ENCODE measurements around the gene CEMIP. TPM values are rescaled to one million over a fixed set of nuclear protein-coding genes. Genes with fewer than 3 reads are reported as not detected.

Gene CEMIP
- total RNA-seq, 2 experiments from 2014 or later, result not detected

GRCh38 chr15:80950291-80951078 lies 171.3 kb downstream of the CEMIP start:
- POLR2A ChIA-PET, result no interaction called here

GRCh38 chr15:80951941-80952340 lies 172.8 kb downstream of the CEMIP start:
- ATAC-seq (ENCODE audit: poor library complexity) (no peak), DNase-seq (no peak)
- Mint-ChIP-seq H3K27ac (no peak overlapping the region), H3K4me3 (no peak overlapping the region), H3K9me3 (no peaks in the 10 kb centered on the region), H3K4me1 (ENCODE audit: low read depth) (no peaks in the 10 kb centered on the region), H3K27me3 (no peaks in the 10 kb centered on the region), H3K36me3 (ENCODE audit: low read depth) (peaks cover 73% of the 10 kb centered on the region)
- Histone ChIP-seq H3K27ac (ENCODE audit: low read depth in 1 of 2, low read length in 2 of 2) (no peak overlapping the region), H3K4me1 (ENCODE audit: insufficient read depth, low read length) (no peaks in the 10 kb centered on the region), H3K4me3 (ENCODE audit: low read length) (no peak overlapping the region), H3K27me3 (ENCODE audit: control insufficient read depth in 1 of 2, insufficient read depth in 2 of 2, low read length in 2 of 2) (no peaks in the 10 kb centered on the region), H3K9me3 (ENCODE audit: control insufficient read depth in 1 of 2, insufficient read depth in 1 of 2, low read length in 2 of 2) (no peaks in the 10 kb centered on the region), H3K36me3 (ENCODE audit: insufficient read depth, low read length) (peaks cover 47% of the 10 kb centered on the region)
- CTCF ChIA-PET, result no interaction called here
- POLR2A ChIA-PET, result no interaction called here
- intact Hi-C loops (cut with DNase I, micrococcal nuclease), result no loop called here
- TF ChIP-seq, protein P1, sequence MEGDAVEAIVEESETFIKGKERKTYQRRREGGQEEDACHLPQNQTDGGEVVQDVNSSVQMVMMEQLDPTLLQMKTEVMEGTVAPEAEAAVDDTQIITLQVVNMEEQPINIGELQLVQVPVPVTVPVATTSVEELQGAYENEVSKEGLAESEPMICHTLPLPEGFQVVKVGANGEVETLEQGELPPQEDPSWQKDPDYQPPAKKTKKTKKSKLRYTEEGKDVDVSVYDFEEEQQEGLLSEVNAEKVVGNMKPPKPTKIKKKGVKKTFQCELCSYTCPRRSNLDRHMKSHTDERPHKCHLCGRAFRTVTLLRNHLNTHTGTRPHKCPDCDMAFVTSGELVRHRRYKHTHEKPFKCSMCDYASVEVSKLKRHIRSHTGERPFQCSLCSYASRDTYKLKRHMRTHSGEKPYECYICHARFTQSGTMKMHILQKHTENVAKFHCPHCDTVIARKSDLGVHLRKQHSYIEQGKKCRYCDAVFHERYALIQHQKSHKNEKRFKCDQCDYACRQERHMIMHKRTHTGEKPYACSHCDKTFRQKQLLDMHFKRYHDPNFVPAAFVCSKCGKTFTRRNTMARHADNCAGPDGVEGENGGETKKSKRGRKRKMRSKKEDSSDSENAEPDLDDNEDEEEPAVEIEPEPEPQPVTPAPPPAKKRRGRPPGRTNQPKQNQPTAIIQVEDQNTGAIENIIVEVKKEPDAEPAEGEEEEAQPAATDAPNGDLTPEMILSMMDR (IDR thresholded peaks at IDR 0.05), result no peak

More at GRCh38 chr15:80950291-80951078, 171.3 kb downstream of the CEMIP start:
- CTCF ChIA-PET, result no interaction called here
- Mint-ChIP-seq H3K4me1 (ENCODE audit: low read depth) (no peaks in the 10 kb centered on the region), H3K36me3 (ENCODE audit: low read depth) (peaks cover 82% of the 10 kb centered on the region), H3K27ac (no peak overlapping the region), H3K4me3 (no peak overlapping the region), H3K9me3 (no peaks in the 10 kb centered on the region), H3K27me3 (no peaks in the 10 kb centered on the region)
- no peak for DNase-seq
- Histone ChIP-seq H3K4me3 (ENCODE audit: low read length) (no peak overlapping the region), H3K27ac (ENCODE audit: low read depth in 1 of 2, low read length in 2 of 2) (no peak overlapping the region), H3K9me3 (ENCODE audit: control insufficient read depth in 1 of 2, insufficient read depth in 1 of 2, low read length in 2 of 2) (no peaks in the 10 kb centered on the region), H3K36me3 (ENCODE audit: insufficient read depth, low read length) (peaks cover 60% of the 10 kb centered on the region), H3K4me1 (ENCODE audit: insufficient read depth, low read length) (no peaks in the 10 kb centered on the region), H3K27me3 (ENCODE audit: control insufficient read depth in 1 of 2, insufficient read depth in 2 of 2, low read length in 2 of 2) (no peaks in the 10 kb centered on the region)
- TF ChIP-seq, protein P1 (IDR thresholded peaks at IDR 0.05), result no peak
- intact Hi-C loops (cut with DNase I, micrococcal nuclease), result no loop called here
- ATAC-seq (ENCODE audit: poor library complexity), result no peak

DNA sequence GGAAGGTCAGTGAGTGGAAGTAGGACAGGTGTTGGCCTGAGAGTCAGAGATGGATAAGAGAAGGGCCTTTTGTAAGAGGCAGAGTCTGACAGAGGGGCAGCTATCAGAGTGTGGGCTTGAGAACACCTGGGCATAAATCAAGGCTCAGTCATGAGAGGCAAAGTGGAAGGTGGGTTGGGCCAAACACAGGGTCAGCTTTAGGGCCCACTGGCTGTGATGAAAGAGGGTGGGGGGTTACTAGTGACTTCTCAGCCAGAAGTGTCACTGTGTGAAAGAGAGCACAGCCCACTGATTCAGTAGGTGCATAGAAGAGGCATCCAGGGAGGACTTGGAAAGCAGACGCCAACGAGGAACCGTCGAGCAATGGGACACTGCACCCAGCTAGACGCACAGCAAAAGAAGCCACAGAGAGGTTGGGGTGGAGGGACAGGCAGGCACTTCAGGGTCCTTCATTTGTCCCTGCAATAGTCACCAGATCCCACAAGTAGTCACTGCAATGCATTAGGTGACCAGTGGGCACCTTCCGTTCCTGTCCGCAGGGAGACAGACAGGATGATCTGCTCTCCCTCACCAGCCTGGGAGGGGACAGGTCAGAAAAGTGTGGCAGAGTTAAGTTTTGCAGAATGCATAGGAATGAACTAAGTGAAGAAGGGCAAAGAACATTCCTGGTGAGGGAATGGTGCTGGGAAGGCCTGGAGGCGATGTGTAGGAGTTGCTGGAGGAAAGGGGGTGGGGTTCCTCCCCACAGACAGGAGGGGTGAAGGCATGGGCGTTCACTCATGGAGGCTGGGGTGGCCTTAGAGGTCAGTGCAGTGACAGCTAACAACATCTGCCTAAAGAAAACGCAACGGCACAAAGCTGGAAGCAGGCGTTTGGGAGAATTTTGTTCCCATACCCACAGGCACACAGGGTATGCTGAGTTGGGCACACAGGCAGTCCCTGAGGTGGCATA lies 174.1 kb downstream of the CEMIP start:
- no peak for ATAC-seq (ENCODE audit: poor library complexity)
- Mint-ChIP-seq H3K4me1 (ENCODE audit: low read depth) (no peaks in the 10 kb centered on the region), H3K27ac (no peak overlapping the region), H3K4me3 (no peak overlapping the region), H3K9me3 (no peaks in the 10 kb centered on the region), H3K36me3 (ENCODE audit: low read depth) (peaks cover 68% of the 10 kb centered on the region), H3K27me3 (no peaks in the 10 kb centered on the region)
- POLR2A ChIA-PET, result no interaction called here
- no peaks in the 10 kb centered on the region for H3K4me1 ChIP-seq (ENCODE audit: insufficient read depth, low read length)
- no peak overlapping the region for H3K27ac ChIP-seq (ENCODE audit: low read depth in 1 of 2, low read length in 2 of 2)
- H3K9me3 ChIP-seq (ENCODE audit: control insufficient read depth in 1 of 2, insufficient read depth in 1 of 2, low read length in 2 of 2), result no peaks in the 10 kb centered on the region
- intact Hi-C loops (cut with DNase I, micrococcal nuclease), result no loop called here
- CTCF ChIA-PET, result interaction anchor here (1.1 kb wide), 1 partner anchor 16 kb away, joined by 3 read pairs; no protein-coding TSS in a partner anchor
- H3K4me3 ChIP-seq (ENCODE audit: low read length), result no peak overlapping the region
- no peak for DNase-seq
- H3K36me3 ChIP-seq (ENCODE audit: insufficient read depth, low read length), result peaks cover 34% of the 10 kb centered on the region
- TF ChIP-seq, protein P1 (IDR thresholded peaks at IDR 0.05), result no peak
- no peaks in the 10 kb centered on the region for H3K27me3 ChIP-seq (ENCODE audit: control insufficient read depth in 1 of 2, insufficient read depth in 2 of 2, low read length in 2 of 2)
